Trophoblast cell (in vitro differentiated cells and primary cell): ENCODE results near the gene ROBO1.
A peak's percentile ranks its signal among the peaks of the same experiment; 100 is the strongest.

Experiments
- DNase-seq, 2 donors: peaks; one replicate each; pipeline ENCODE4 v3.0.0-alpha.2; 2016
- H2AFZ ChIP-seq: 2 replicates; pipeline ENCODE4 v1.6.1; 2013; ENCODE audit warnings: low read length, moderate library complexity, mild to moderate bottlenecking; ENCODE audit not compliant: insufficient read depth, poor library complexity
- H2AK5ac ChIP-seq: 2 replicates; pipeline ENCODE4 v1.6.1; 2013; ENCODE audit warnings: mild to moderate bottlenecking, low read length
- H2BK120ac ChIP-seq: 2 replicates; pipeline ENCODE4 v1.6.1; 2013; ENCODE audit warnings: low read length, mild to moderate bottlenecking, moderate library complexity; ENCODE audit not compliant: insufficient read depth, poor library complexity
- H2BK12ac ChIP-seq: 2 replicates; pipeline ENCODE4 v1.6.1; 2013; ENCODE audit warnings: mild to moderate bottlenecking, low read length, moderate library complexity
- H2BK5ac ChIP-seq: 2 replicates; pipeline ENCODE4 v1.6.1; 2013; ENCODE audit warnings: low read length, low read depth, moderate library complexity, mild to moderate bottlenecking; ENCODE audit not compliant: poor library complexity
- H3K14ac ChIP-seq: 2 replicates; pipeline ENCODE4 v1.6.1; 2013; ENCODE audit warnings: mild to moderate bottlenecking, low read length
- H3K18ac ChIP-seq: 2 replicates; pipeline ENCODE4 v1.6.1; 2013; ENCODE audit warnings: mild to moderate bottlenecking, low read length
- H3K23ac ChIP-seq: 2 replicates; pipeline ENCODE4 v1.6.1; 2013; ENCODE audit warnings: low read length
- H3K27ac ChIP-seq: 2 replicates; pipeline ENCODE4 v1.5.1; 2013; ENCODE audit warnings: low read depth, mild to moderate bottlenecking, inconsistent platforms, low read length, moderate library complexity
- H3K27me3 ChIP-seq: 2 replicates; pipeline ENCODE4 v1.6.1; 2013; ENCODE audit warnings: inconsistent platforms, mild to moderate bottlenecking, low read length, moderate library complexity; ENCODE audit not compliant: insufficient read depth
- H3K36me3 ChIP-seq, 2 experiments: 1 replicate in 1 of 2; 2 replicates in 1 of 2; pipeline ENCODE4 v1.6.1; 2013; ENCODE audit warnings: low read length in 2 of 2, mild to moderate bottlenecking in 2 of 2, moderate library complexity in 1 of 2; ENCODE audit not compliant: insufficient read depth in 2 of 2, control insufficient read depth in 1 of 2
- H3K4ac ChIP-seq: 2 replicates; pipeline ENCODE4 v1.6.1; 2013; ENCODE audit warnings: low read depth, mild to moderate bottlenecking, low read length, moderate library complexity
- H3K4me1 ChIP-seq, 2 experiments: 1 replicate in 1 of 2; 2 replicates in 1 of 2; pipeline ENCODE4 v1.6.1; 2013; ENCODE audit warnings: low read length in 2 of 2, mild to moderate bottlenecking in 2 of 2, moderate library complexity in 1 of 2; ENCODE audit not compliant: insufficient read depth in 2 of 2, control insufficient read depth in 1 of 2
- H3K4me2 ChIP-seq: 2 replicates; pipeline ENCODE4 v1.6.1; 2013; ENCODE audit warnings: inconsistent platforms, mild to moderate bottlenecking, low read length, moderate library complexity
- H3K4me3 ChIP-seq: 2 replicates; pipeline ENCODE4 v1.5.1; 2013; ENCODE audit warnings: mild to moderate bottlenecking, low read depth, low read length, inconsistent platforms
- H3K79me1 ChIP-seq: one replicate; pipeline ENCODE4 v1.6.1; 2013; ENCODE audit warnings: low read length
- H3K79me2 ChIP-seq: 2 replicates; pipeline ENCODE4 v1.6.1; 2013; ENCODE audit warnings: low read length, mild to moderate bottlenecking; ENCODE audit not compliant: control insufficient read depth, insufficient read depth, poor library complexity
- H3K9ac ChIP-seq: 2 replicates; pipeline ENCODE4 v1.6.1; 2013; ENCODE audit warnings: mild to moderate bottlenecking, low read length
- H3K9me3 ChIP-seq: 2 replicates; pipeline ENCODE4 v1.6.1; 2013; ENCODE audit warnings: low read depth, mild to moderate bottlenecking, control low read depth, inconsistent platforms, low read length; ENCODE audit not compliant: insufficient read depth
- H4K12ac ChIP-seq: 2 replicates; pipeline ENCODE4 v1.6.1; 2013; ENCODE audit warnings: low read depth, mild to moderate bottlenecking, low read length, moderate library complexity
- H4K8ac ChIP-seq: 2 replicates; pipeline ENCODE4 v1.6.1; 2013; ENCODE audit warnings: low read depth, mild to moderate bottlenecking, low read length, moderate library complexity
- H4K91ac ChIP-seq: one replicate; pipeline ENCODE4 v1.6.1; 2013; ENCODE audit warnings: low read depth, mild to moderate bottlenecking, low read length, moderate library complexity
- WGBS: extraction: QIAGEN DNeasy Blood & Tissue Kit; methylation state at CpG from one replicate; pipeline ENCODE4 v1.1.7; 2013; ENCODE audit warnings: missing lambda C conversion rate; ENCODE audit not compliant: insufficient read length, insufficient coverage; ENCODE audit errors: extremely low coverage; 5-methylcytosine and 5-hydroxymethylcytosine counted together

ROBO1 gene

GRCh38 chr3:78666470-78666800 is 1101.4 kb downstream of the ROBO1 start:
- WGBS, result no CpG with 5 or more reads among the region's 1 CpG
- Histone ChIP-seq H3K4me3 (no peak overlapping the region), H3K27me3 (no peaks in the 10 kb centered on the region), H3K14ac (no peak overlapping the region), H3K4ac (no peak overlapping the region), H2AK5ac (no peak overlapping the region), H3K79me1 (no peaks in the 10 kb centered on the region), H3K79me2 (no peaks in the 10 kb centered on the region), H3K23ac (no peak overlapping the region), H2BK5ac (no peak overlapping the region), H2BK12ac (no peak overlapping the region), H4K8ac (no peak overlapping the region), H3K4me2 (no peak overlapping the region), H3K18ac (no peak overlapping the region), H3K4me1 (no peaks in the 10 kb centered on the region), H4K12ac (no peak overlapping the region), H3K9ac (no peak overlapping the region), H3K9me3 (no peaks in the 10 kb centered on the region), H3K36me3 (peaks cover 2 to 5% of the 10 kb centered on the region in 2 experiments), H3K27ac (no peak overlapping the region), H2AFZ (no peak overlapping the region), H4K91ac (no peak overlapping the region), H2BK120ac (no peak overlapping the region)
- DNase-seq, result peak in 1 of 2 donors; percentile 1

GRCh38 chr3:78665776-78666469 is 1101.9 kb downstream of the ROBO1 start:
- no peaks in the 10 kb centered on the region for H3K27me3 ChIP-seq
- H2BK5ac ChIP-seq, result no peak overlapping the region
- H3K79me1 ChIP-seq, result no peaks in the 10 kb centered on the region
- no peak overlapping the region for H2AK5ac ChIP-seq
- no peak overlapping the region for H3K27ac ChIP-seq
- no peak overlapping the region for H4K8ac ChIP-seq
- no peak overlapping the region for H3K4me2 ChIP-seq
- H3K79me2 ChIP-seq, result no peaks in the 10 kb centered on the region
- no peak overlapping the region for H3K9ac ChIP-seq
- no peak overlapping the region for H4K91ac ChIP-seq
- H3K4me1 ChIP-seq, result no peaks in the 10 kb centered on the region
- WGBS, result no CpG with 5 or more reads among the region's 11 CpGs
- no peak overlapping the region for H3K23ac ChIP-seq
- no peak for DNase-seq
- H2BK120ac ChIP-seq, result no peak overlapping the region
- no peak overlapping the region for H3K4ac ChIP-seq
- no peaks in the 10 kb centered on the region for H3K9me3 ChIP-seq
- H4K12ac ChIP-seq, result no peak overlapping the region
- no peak overlapping the region for H2BK12ac ChIP-seq
- peaks cover 2 to 5% of the 10 kb centered on the region in 2 experiments for H3K36me3 ChIP-seq
- H3K14ac ChIP-seq, result no peak overlapping the region
- no peak overlapping the region for H3K18ac ChIP-seq
- H2AFZ ChIP-seq, result no peak overlapping the region
- no peak overlapping the region for H3K4me3 ChIP-seq

- Histone ChIP-seq H3K14ac (no peak overlapping the region), H3K36me3 (peaks cover 2 to 5% of the 10 kb centered on the region in 2 experiments), H2BK12ac (no peak overlapping the region), H3K27ac (no peak overlapping the region), H3K4ac (no peak overlapping the region), H3K27me3 (no peaks in the 10 kb centered on the region), H4K8ac (no peak overlapping the region), H4K91ac (no peak overlapping the region), H2BK120ac (no peak overlapping the region), H4K12ac (no peak overlapping the region), H3K4me3 (no peak overlapping the region), H3K4me1 (no peaks in the 10 kb centered on the region), H3K79me2 (no peaks in the 10 kb centered on the region), H3K9me3 (no peaks in the 10 kb centered on the region), H2AK5ac (no peak overlapping the region), H3K4me2 (no peak overlapping the region), H3K23ac (no peak overlapping the region), H3K18ac (no peak overlapping the region), H3K79me1 (no peaks in the 10 kb centered on the region), H3K9ac (no peak overlapping the region), H2AFZ (no peak overlapping the region), H2BK5ac (no peak overlapping the region)
- WGBS, result no CpG with 5 or more reads among the region's 6 CpGs
- no peak for DNase-seq
Observed at GRCh38 chr3:78665101-78665500, 1102.7 kb downstream of the ROBO1 start.

- Histone ChIP-seq H3K4me1 (no peaks in the 10 kb centered on the region), H2BK5ac (no peak overlapping the region), H3K18ac (no peak overlapping the region), H4K8ac (no peak overlapping the region), H2AFZ (no peak overlapping the region), H3K9ac (no peak overlapping the region), H3K4ac (no peak overlapping the region), H4K12ac (no peak overlapping the region), H3K79me1 (no peaks in the 10 kb centered on the region), H3K23ac (no peak overlapping the region), H2BK120ac (no peak overlapping the region), H4K91ac (no peak overlapping the region), H3K36me3 (peaks cover 3 to 4% of the 10 kb centered on the region in 2 experiments), H3K27ac (no peak overlapping the region), H3K4me3 (no peak overlapping the region), H3K14ac (no peak overlapping the region), H2BK12ac (no peak overlapping the region), H2AK5ac (no peak overlapping the region), H3K79me2 (no peaks in the 10 kb centered on the region), H3K4me2 (no peak overlapping the region), H3K9me3 (no peaks in the 10 kb centered on the region), H3K27me3 (no peaks in the 10 kb centered on the region)
- no CpG with 5 or more reads among the region's 6 CpGs for WGBS
- DNase-seq, result no peak
Observed at GRCh38 chr3:78660957-78661356, 1106.8 kb downstream of the ROBO1 start.
